WTC11 (cell line): Measurements from ENCODE around the gene RBPJ. TPM values are rescaled to one million over a fixed set of nuclear protein-coding genes. Genes with fewer than 3 reads are reported as not detected.

Experiments
- ATAC-seq: fragments of 200-7000 bp; cut with Tn5 transposase; 2 replicates; pipeline ENCODE4 v1.10.0; 2021; ENCODE audit warnings: mild to moderate bottlenecking, moderate library complexity
- CTCF ChIA-PET: fragments of 300-600 bp; sonication (Branson Sonifier 250); formaldehyde crosslinking; loops from one replicate; lab custom pipeline; 2021; ENCODE audit warnings: antibody characterized with exemption; lab: Charles Lee
- POLR2A ChIA-PET: fragments of 350-600 bp; sonication (Branson Sonifier 250); formaldehyde crosslinking; loops from one replicate; lab custom pipeline; 2021; ENCODE audit warnings: antibody characterized with exemption; lab: Charles Lee
- DNase-seq: peaks from one replicate; pipeline ENCODE4 v3.0.0; 2021; ENCODE audit warnings: low spot score
- H3K27ac Mint-ChIP-seq: 2 replicates; pipeline ENCODE4 v1.8.0; 2021; ENCODE audit warnings: mixed read lengths
- H3K27me3 Mint-ChIP-seq: 2 replicates; pipeline ENCODE4 v1.8.0; 2021; ENCODE audit warnings: low read depth, mild to moderate bottlenecking, moderate library complexity, mixed read lengths
- H3K36me3 Mint-ChIP-seq: 2 replicates; pipeline ENCODE4 v1.8.0; 2021; ENCODE audit warnings: mixed read lengths
- H3K4me1 Mint-ChIP-seq: 2 replicates; pipeline ENCODE4 v1.8.0; 2022; ENCODE audit warnings: mixed read lengths
- H3K4me3 Mint-ChIP-seq: 2 replicates; pipeline ENCODE4 v1.8.0; 2021; ENCODE audit warnings: mild to moderate bottlenecking, moderate library complexity, mixed read lengths
- H3K9me3 Mint-ChIP-seq: 2 replicates; pipeline ENCODE4 v1.8.0; 2021; ENCODE audit warnings: mixed read lengths
- CBFB ChIP-seq: sonication (generic); formaldehyde crosslinking; IDR thresholded peaks from 2 replicates; pipeline ENCODE4 v1.8.1; 2022; ENCODE audit warnings: mild to moderate bottlenecking, low read depth, missing genetic modification reagents
- CREB1 ChIP-seq: sonication (generic); formaldehyde crosslinking; IDR thresholded peaks from 2 replicates; pipeline ENCODE4 v1.8.0; 2023; ENCODE audit warnings: mild to moderate bottlenecking, missing genetic modification reagents
- CTCF ChIP-seq: fragments of 200-600 bp; IDR thresholded peaks from 2 replicates; pipeline ENCODE4 v1.8.0; 2022; ENCODE audit warnings: antibody characterized with exemption
- E2F1 ChIP-seq: sonication (generic); formaldehyde crosslinking; IDR thresholded peaks from 2 replicates; pipeline ENCODE4 v1.8.0; 2022; ENCODE audit warnings: mild to moderate bottlenecking, missing genetic modification reagents
- E2F5 ChIP-seq: sonication (generic); formaldehyde crosslinking; IDR thresholded peaks from 2 replicates; pipeline ENCODE4 v1.8.1; 2022; ENCODE audit warnings: mild to moderate bottlenecking, moderate library complexity, missing genetic modification reagents
- GABPB1 ChIP-seq: sonication (generic); formaldehyde crosslinking; IDR thresholded peaks from 2 replicates; pipeline ENCODE4 v1.8.1; 2023; ENCODE audit warnings: mild to moderate bottlenecking, missing genetic modification reagents
- HMGXB4 ChIP-seq: sonication (generic); formaldehyde crosslinking; IDR thresholded peaks from 2 replicates; pipeline ENCODE4 v1.8.1; 2023; ENCODE audit warnings: mild to moderate bottlenecking, moderate library complexity, missing genetic modification reagents
- IRF2 ChIP-seq: sonication (generic); formaldehyde crosslinking; IDR thresholded peaks from 2 replicates; pipeline ENCODE4 v1.8.0; 2022; ENCODE audit warnings: low read depth, missing genetic modification reagents, borderline replicate concordance
- NFE2L1 ChIP-seq: sonication (generic); formaldehyde crosslinking; IDR thresholded peaks from 2 replicates; pipeline ENCODE4 v1.8.1; 2023; ENCODE audit warnings: missing genetic modification reagents
- RORB ChIP-seq: fragments of 250-450 bp; sonication (Bioruptor Pico); IDR thresholded peaks from 2 replicates; pipeline ENCODE4 v1.9.0; 2021; ENCODE audit warnings: mild to moderate bottlenecking
- SOX15 ChIP-seq: fragments of 250-450 bp; sonication (Bioruptor Pico); IDR thresholded peaks from 2 replicates; pipeline ENCODE4 v1.9.0; 2021; ENCODE audit warnings: mild to moderate bottlenecking
- SP1 ChIP-seq: sonication (generic); formaldehyde crosslinking; conservative IDR thresholded peaks from 2 replicates; pipeline ENCODE4 v1.8.1; 2022; ENCODE audit warnings: missing genetic modification reagents
- TEAD1 ChIP-seq: sonication (generic); formaldehyde crosslinking; IDR thresholded peaks from 2 replicates; pipeline ENCODE4 v1.8.0; 2022; ENCODE audit warnings: mild to moderate bottlenecking, missing genetic modification reagents
- ZNF121 ChIP-seq: sonication (generic); formaldehyde crosslinking; IDR thresholded peaks from 2 replicates; pipeline ENCODE4 v1.8.0; 2023; ENCODE audit warnings: missing genetic modification reagents
- ZNF281 ChIP-seq: sonication (generic); formaldehyde crosslinking; IDR thresholded peaks from 2 replicates; pipeline ENCODE4 v1.8.0; 2023; ENCODE audit warnings: mild to moderate bottlenecking, missing genetic modification reagents
- ZNF416 ChIP-seq: fragments of 250-450 bp; sonication (Bioruptor Pico); IDR thresholded peaks from 2 replicates; pipeline ENCODE4 v1.9.0; 2021; ENCODE audit warnings: mild to moderate bottlenecking, inconsistent platforms
- ZNF423 ChIP-seq: fragments of 250-450 bp; sonication (Bioruptor Pico); IDR thresholded peaks from 2 replicates; pipeline ENCODE4 v2.1.2; 2022; ENCODE audit warnings: mild to moderate bottlenecking, moderate library complexity
- ZNF425 ChIP-seq: fragments of 250-450 bp; sonication (Bioruptor Pico); conservative IDR thresholded peaks from 2 replicates; pipeline ENCODE4 v1.9.0; 2021; ENCODE audit warnings: mild to moderate bottlenecking
- ZNF512 ChIP-seq: sonication (generic); formaldehyde crosslinking; IDR thresholded peaks from 2 replicates; pipeline ENCODE4 v1.8.1; 2022; ENCODE audit warnings: missing genetic modification reagents, borderline replicate concordance
- ZNF532 ChIP-seq: fragments of 250-450 bp; sonication (Bioruptor Pico); IDR thresholded peaks from 2 replicates; pipeline ENCODE4 v1.9.0; 2021; ENCODE audit warnings: mild to moderate bottlenecking, borderline replicate concordance
- total RNA-seq: library from RNA; stranded (reverse); gene quantifications from 3 replicates; pipeline ENCODE4 v1.2.3, GENCODE V29; 2021

Gene RBPJ
- total RNA-seq, 1 experiment from 2014 or later: 163 TPM

GRCh38 chr4:26426892-26427291 lies 106.1 kb downstream of the RBPJ start (continued):
- TF ChIP-seq ZNF425 (CRISPR knock-in tag): no peak
- no peak for TF ChIP-seq CBFB (CRISPR knock-in tag)
- no peak for TF ChIP-seq SP1

- POLR2A ChIA-PET: no interaction called here
- DNase-seq: no peak
- Mint-ChIP-seq H3K36me3 (peaks cover 84% of the 10 kb centered on the region), H3K27me3 (no peaks in the 10 kb centered on the region), H3K4me1 (no peaks in the 10 kb centered on the region), H3K27ac (no peak overlapping the region), H3K9me3 (no peaks in the 10 kb centered on the region), H3K4me3 (no peak overlapping the region)
- CTCF ChIA-PET: no interaction called here
- TF ChIP-seq CREB1 (CRISPR knock-in tag) (no peak), ZNF281 (CRISPR knock-in tag) (no peak), E2F5 (CRISPR knock-in tag) (no peak), ZNF512 (CRISPR knock-in tag) (no peak), ZNF416 (CRISPR knock-in tag) (no peak), TEAD1 (CRISPR knock-in tag) (no peak), RORB (CRISPR knock-in tag) (no peak), SOX15 (CRISPR knock-in tag) (no peak), E2F1 (CRISPR knock-in tag) (no peak), HMGXB4 (no peak), GABPB1 (CRISPR knock-in tag) (no peak), IRF2 (CRISPR knock-in tag) (no peak), CTCF (no peak), NFE2L1 (no peak), ZNF532 (CRISPR knock-in tag) (no peak), CBFB (CRISPR knock-in tag) (no peak), ZNF423 (no peak), ZNF121 (no peak)
- ATAC-seq: no peak
These were observed 109.1 kb downstream of the RBPJ start for GRCh38 chr4:26429910-26430309.
